IPS-15b (cell line): ENCODE results near the gene MOK.

Source experiments
- H3K27me3 ChIP-seq: one replicate; pipeline ENCODE4 v1.6.1; 2013; ENCODE audit warnings: low read length; ENCODE audit not compliant: control insufficient read depth, insufficient read depth
- H3K36me3 ChIP-seq: one replicate; pipeline ENCODE4 v1.6.1; 2013; ENCODE audit warnings: low read length; ENCODE audit not compliant: control insufficient read depth, insufficient read depth
- H3K4me1 ChIP-seq: one replicate; pipeline ENCODE4 v1.6.1; 2013; ENCODE audit warnings: mild to moderate bottlenecking, low read length; ENCODE audit not compliant: control insufficient read depth, insufficient read depth
- H3K4me3 ChIP-seq: one replicate; pipeline ENCODE4 v1.5.1; 2013; ENCODE audit warnings: low read depth, low read length
- H3K9ac ChIP-seq: one replicate; pipeline ENCODE4 v1.6.1; 2013; ENCODE audit warnings: low read depth, mild to moderate bottlenecking, low read length
- H3K9me3 ChIP-seq: one replicate; pipeline ENCODE4 v1.6.1; 2013; ENCODE audit warnings: mild to moderate bottlenecking, low read length; ENCODE audit not compliant: control insufficient read depth, insufficient read depth

The MOK gene

GRCh38 chr14:102205560-102205959, 99.4 kb downstream of the MOK start:
- H3K9ac ChIP-seq = no peak overlapping the region
- H3K27me3 ChIP-seq = no peaks in the 10 kb centered on the region
- no peaks in the 10 kb centered on the region for H3K9me3 ChIP-seq
- H3K4me1 ChIP-seq = peaks cover 2% of the 10 kb centered on the region
- H3K4me3 ChIP-seq = no peak overlapping the region
- H3K36me3 ChIP-seq = peaks cover 4% of the 10 kb centered on the region

DNA sequence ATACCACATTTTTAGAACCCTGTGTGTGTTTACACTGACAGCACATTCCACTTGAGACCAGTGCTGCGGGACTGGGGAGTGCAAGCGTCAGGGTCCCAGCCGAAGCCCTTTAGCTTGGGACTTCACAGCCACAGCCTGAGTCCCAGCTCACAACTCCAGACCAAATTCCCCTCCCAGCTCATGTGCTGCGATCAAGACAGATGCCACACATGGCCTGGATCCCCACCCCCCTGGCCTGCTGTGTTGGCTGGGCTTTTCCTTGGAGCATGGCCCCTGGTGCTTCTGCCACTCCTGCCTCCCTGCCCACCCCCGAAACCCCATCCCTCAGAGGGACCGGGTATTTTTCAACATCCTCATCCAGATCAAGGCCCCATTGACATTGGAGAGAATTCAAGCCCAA, 101.6 kb downstream of the MOK start:
- Histone ChIP-seq H3K9me3 (no peaks in the 10 kb centered on the region), H3K27me3 (no peaks in the 10 kb centered on the region), H3K4me3 (no peak overlapping the region), H3K4me1 (no peaks in the 10 kb centered on the region), H3K36me3 (peaks cover 6% of the 10 kb centered on the region), H3K9ac (peak overlapping the region; percentile 12)

DNA sequence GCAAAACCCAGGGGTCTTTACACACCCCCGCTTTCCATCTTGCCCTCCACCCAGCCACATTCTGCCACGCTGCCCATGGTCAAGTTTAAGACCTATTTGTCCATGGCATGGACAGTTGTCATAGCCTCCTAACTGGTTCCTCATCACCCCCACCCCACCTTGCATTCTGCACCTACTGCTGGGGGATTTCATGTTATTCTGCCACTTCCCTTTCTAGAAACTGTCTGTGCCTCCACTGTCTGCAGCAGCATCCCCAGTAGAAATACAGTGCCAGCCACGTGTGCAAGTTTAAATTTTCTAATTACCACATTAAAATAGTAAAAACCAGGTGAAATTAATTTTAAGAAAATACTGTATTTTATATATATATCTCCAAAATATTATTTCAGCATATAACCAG, 102.0 kb downstream of the MOK start:
- Histone ChIP-seq H3K36me3 (peaks cover 8% of the 10 kb centered on the region), H3K9ac (no peak overlapping the region), H3K9me3 (no peaks in the 10 kb centered on the region), H3K4me3 (no peak overlapping the region), H3K4me1 (no peaks in the 10 kb centered on the region), H3K27me3 (no peaks in the 10 kb centered on the region)

- no peaks in the 10 kb centered on the region for H3K27me3 ChIP-seq
- H3K36me3 ChIP-seq = peaks cover 8% of the 10 kb centered on the region
- H3K9me3 ChIP-seq = no peaks in the 10 kb centered on the region
- H3K4me1 ChIP-seq = no peaks in the 10 kb centered on the region
- no peak overlapping the region for H3K4me3 ChIP-seq
- peak overlapping the region; percentile 12 for H3K9ac ChIP-seq
Observed at GRCh38 chr14:102201776-102202175, 103.2 kb downstream of the MOK start.

DNA sequence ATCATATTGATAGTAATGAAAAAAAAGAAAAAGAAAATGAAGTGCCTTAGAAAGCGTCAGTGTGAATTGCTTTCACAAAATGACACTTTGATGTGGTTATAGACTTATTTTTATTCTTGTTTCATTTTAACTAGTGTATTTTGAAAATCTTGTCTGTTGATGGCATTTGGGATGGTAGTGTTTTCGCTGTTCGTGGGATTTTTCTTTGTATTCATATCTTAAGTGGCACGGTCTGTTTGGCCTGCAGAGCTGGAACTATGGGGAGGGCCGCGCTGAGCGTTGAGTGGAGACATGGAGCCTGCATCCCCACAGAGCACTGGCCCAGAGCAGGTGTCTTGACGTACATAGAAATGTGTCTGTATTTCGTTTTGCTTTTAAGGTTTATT, 103.6 kb downstream of the MOK start:
- Histone ChIP-seq H3K9ac (peak overlapping the region; percentile 12), H3K4me1 (no peaks in the 10 kb centered on the region), H3K4me3 (no peak overlapping the region), H3K36me3 (peaks cover 8% of the 10 kb centered on the region), H3K27me3 (no peaks in the 10 kb centered on the region), H3K9me3 (no peaks in the 10 kb centered on the region)

GRCh38 chr14:102200690-102201352, 104.1 kb downstream of the MOK start:
- Histone ChIP-seq H3K9ac (no peak overlapping the region), H3K4me3 (no peak overlapping the region), H3K27me3 (no peaks in the 10 kb centered on the region), H3K9me3 (no peaks in the 10 kb centered on the region), H3K4me1 (no peaks in the 10 kb centered on the region), H3K36me3 (peaks cover 8% of the 10 kb centered on the region)

- Histone ChIP-seq H3K36me3 (peaks cover 4% of the 10 kb centered on the region), H3K27me3 (no peaks in the 10 kb centered on the region), H3K9me3 (no peaks in the 10 kb centered on the region), H3K4me1 (peaks cover 4% of the 10 kb centered on the region), H3K9ac (no peak overlapping the region), H3K4me3 (no peak overlapping the region)
Observed at GRCh38 chr14:102197317-102197853, 107.6 kb downstream of the MOK start.

DNA sequence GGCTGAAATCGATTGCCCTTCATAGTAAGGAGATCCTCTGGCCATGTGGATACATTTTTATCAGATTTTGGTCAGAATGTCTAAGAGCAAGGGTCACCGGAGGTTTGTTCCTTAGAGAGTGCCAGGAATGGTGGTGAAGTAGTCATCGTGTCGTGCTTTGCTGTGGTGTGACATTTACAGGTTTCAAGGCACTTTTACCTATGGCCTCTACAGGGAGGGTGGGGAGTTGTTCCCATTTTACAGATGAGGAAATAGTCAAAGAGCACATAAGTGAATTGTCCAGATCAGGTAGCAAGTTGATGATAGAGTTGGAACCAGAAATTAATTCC, 108.1 kb downstream of the MOK start:
- Histone ChIP-seq H3K27me3 (no peaks in the 10 kb centered on the region), H3K9me3 (no peaks in the 10 kb centered on the region), H3K36me3 (peaks cover 4% of the 10 kb centered on the region), H3K4me3 (no peak overlapping the region), H3K4me1 (peaks cover 4% of the 10 kb centered on the region), H3K9ac (no peak overlapping the region)

DNA sequence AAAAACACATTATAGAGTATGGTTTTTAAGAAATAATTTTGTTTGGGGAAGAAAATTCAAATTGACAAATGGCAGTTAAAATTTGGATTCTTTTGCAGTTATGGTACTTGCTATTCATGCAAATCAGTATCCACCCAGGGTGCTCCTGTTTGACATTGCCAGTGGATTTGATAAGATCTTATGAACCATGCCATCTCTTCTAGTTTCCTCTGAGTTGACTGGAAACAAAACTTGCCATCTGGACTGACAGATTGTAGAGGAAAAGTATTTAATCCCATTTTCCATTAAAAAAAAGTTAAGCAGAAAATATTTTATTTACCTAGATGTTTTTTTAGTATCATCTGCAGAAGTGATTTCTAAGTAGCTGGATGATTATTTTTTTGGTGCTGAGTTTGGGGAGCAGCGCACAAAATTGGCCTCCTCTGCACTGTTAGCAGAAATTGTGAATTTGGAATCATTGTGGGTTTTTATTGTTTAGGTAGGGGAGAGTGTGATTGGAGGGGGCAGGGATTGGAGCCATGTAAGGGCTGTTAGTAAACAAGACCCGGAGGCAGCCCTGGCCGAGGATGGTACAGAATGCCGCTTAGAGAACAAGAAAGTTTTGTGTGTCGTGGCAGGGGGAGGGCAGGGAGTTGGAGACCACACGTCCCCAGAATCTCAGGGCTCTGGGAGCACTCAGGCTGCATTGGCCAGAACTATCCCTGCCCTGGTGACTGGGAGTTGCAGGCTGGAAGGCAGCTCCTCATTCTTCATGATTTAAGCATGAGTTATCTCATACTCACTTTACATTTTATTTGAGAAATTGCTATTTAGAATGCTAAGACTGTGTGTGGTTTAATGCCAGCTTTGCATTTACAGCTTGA, 108.7 kb downstream of the MOK start:
- H3K36me3 ChIP-seq = peaks cover 4% of the 10 kb centered on the region
- H3K4me3 ChIP-seq = no peak overlapping the region
- no peaks in the 10 kb centered on the region for H3K9me3 ChIP-seq
- H3K27me3 ChIP-seq = no peaks in the 10 kb centered on the region
- H3K9ac ChIP-seq = no peak overlapping the region
- peaks cover 4% of the 10 kb centered on the region for H3K4me1 ChIP-seq

DNA sequence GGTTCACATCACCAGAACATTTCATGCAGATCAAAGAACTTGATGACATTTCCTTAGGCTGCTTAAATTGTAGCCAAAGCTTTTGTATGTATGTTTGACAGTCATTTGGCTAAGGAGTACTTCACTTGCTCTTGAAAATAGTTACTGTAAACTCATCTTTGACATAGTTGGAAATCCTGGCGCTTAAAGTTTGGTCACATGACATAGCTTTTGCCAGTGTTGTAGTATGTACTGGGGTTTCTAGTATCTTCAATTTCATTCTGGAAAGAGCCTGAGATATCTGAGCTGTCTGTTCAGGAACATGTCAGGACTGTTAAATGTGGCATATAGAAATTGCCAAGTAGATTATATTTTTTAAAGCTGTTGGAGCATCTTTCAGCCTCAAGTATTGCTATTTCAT, 109.5 kb downstream of the MOK start:
- no peaks in the 10 kb centered on the region for H3K9me3 ChIP-seq
- H3K4me3 ChIP-seq = no peak overlapping the region
- H3K4me1 ChIP-seq = peaks cover 4% of the 10 kb centered on the region
- no peaks in the 10 kb centered on the region for H3K27me3 ChIP-seq
- H3K36me3 ChIP-seq = peaks cover 4% of the 10 kb centered on the region
- no peak overlapping the region for H3K9ac ChIP-seq

DNA sequence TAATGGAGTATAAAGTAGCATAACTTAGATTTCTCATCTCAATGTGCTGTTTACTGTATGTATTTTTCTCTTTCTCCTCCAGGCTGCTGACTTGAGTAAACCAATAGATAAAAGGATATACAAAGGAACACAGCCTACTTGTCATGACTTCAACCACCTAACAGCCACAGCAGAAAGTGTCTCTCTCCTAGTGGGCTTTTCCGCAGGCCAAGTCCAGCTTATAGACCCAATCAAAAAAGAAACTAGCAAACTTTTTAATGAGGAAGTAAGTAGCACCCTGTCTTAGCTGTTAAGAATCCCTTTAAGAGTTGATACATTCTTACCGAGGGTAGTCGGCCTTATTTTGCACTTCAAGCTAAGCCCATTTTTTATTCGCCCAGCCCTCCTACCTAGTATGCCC, 110.1 kb downstream of the MOK start:
- H3K4me1 ChIP-seq = peaks cover 4% of the 10 kb centered on the region
- no peak overlapping the region for H3K4me3 ChIP-seq
- no peaks in the 10 kb centered on the region for H3K9me3 ChIP-seq
- peaks cover 4% of the 10 kb centered on the region for H3K36me3 ChIP-seq
- no peak overlapping the region for H3K9ac ChIP-seq
- H3K27me3 ChIP-seq = no peaks in the 10 kb centered on the region
